Suprapubic skin (tissue), 3 donors: ENCODE measurements around the gene MOCOS.

ENCODE experiments used
- CTCF ChIP-seq, 2 donors: fragments of 200-600 bp in 1 of 2; fragments of 450-650 bp in 1 of 2; sonication (generic) in 1 of 2; IDR thresholded peaks; one replicate each; pipeline ENCODE4 v1.5.1; 2016 to 2019; ENCODE audit warnings: antibody characterized with exemption in 2 of 2, mild to moderate bottlenecking in 1 of 2, moderate library complexity in 1 of 2
- EP300 ChIP-seq: sonication (generic); formaldehyde crosslinking; IDR thresholded peaks from one replicate; pipeline ENCODE4 v1.6.1; 2017; ENCODE audit warnings: antibody characterized with exemption

GRCh38 chr18:36303211-36303844 is 116.0 kb downstream of the MOCOS start:
- TF ChIP-seq CTCF (IDR thresholded peaks at IDR 0.05) (no peak), EP300 (no peak)
